Effector memory CD4-positive, alpha-beta T cell (primary cell): ENCODE measurements around the gene MRPS26.
A peak's percentile ranks its signal among the peaks of the same experiment; 100 is the strongest.

Experiments
- DNase-seq, 3 donors: peaks; one replicate each; pipeline ENCODE4 v3.0.0-alpha.2; 2020
- H3K27ac ChIP-seq: 2 replicates; pipeline ENCODE4 v1.7.0; 2013; ENCODE audit warnings: mild to moderate bottlenecking, low read length, moderate library complexity; ENCODE audit not compliant: insufficient read depth, poor library complexity, severe bottlenecking
- H3K27me3 ChIP-seq: replicated peaks from 2 replicates; pipeline ENCODE4 v1.7.0; 2013; ENCODE audit warnings: mild to moderate bottlenecking, low read length; ENCODE audit not compliant: insufficient read depth, control insufficient read depth, poor library complexity, severe bottlenecking
- H3K36me3 ChIP-seq: 2 replicates; pipeline ENCODE4 v1.7.0; 2013; ENCODE audit warnings: mild to moderate bottlenecking, low read length, moderate library complexity; ENCODE audit not compliant: control insufficient read depth, insufficient read depth
- H3K4me1 ChIP-seq: 2 replicates; pipeline ENCODE4 v1.7.0; 2013; ENCODE audit warnings: low read length, mild to moderate bottlenecking; ENCODE audit not compliant: control insufficient read depth, insufficient read depth, poor library complexity, severe bottlenecking
- H3K4me3 ChIP-seq: 2 replicates; pipeline ENCODE4 v1.7.0; 2013; ENCODE audit warnings: low read length, low read depth, mild to moderate bottlenecking; ENCODE audit not compliant: insufficient read depth, poor library complexity, severe bottlenecking
- H3K9me3 ChIP-seq: 2 replicates; pipeline ENCODE4 v1.7.0; 2013; ENCODE audit warnings: mild to moderate bottlenecking, low read length, moderate library complexity; ENCODE audit not compliant: control insufficient read depth

MRPS26 gene

DNA sequence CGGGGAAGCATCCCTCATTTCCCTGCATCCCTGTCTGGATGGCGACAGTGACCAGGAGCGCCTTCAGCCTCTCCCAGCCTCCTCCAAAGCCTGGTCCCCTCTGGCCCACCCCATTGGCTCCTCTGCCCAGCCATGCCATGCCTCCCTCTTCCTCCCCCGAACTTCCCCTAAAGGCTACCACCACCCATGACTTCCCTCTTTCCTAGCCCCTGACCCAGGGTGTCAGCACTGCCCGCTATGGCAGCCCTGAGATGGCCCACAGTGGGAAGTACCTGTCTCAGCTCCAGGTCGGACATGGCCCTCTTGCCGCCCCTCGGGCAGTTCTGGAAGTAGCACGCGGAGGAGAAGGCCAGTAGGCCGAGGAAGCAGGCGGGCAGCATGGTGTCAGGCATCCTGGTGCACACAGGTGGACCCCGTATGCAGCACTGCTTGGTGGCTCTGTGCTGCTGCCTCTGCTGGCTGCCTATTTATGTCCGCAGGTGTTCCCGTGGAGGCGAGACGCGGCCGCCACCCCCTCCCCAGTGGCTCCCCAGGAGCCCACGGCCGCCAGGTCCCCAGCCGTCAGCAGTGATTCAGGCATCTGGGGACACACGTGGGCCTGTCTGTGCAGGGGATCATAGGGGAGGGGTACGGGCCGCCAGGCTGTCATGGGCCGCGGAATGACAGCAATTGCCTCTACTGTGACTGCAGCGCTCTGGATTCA lies 38.6 kb downstream of the MRPS26 start, which contains the start of gene AVP:
Gene AVP (minus strand): TSS at position 442 of the 703 bp plus-strand sequence. CDS start 50 bp downstream, at position 392.
- Histone ChIP-seq H3K9me3 (no peaks in the 10 kb centered on the region), H3K27ac (no peak within 1 kb of the TSS), H3K27me3 (peaks cover 25% of the 10 kb centered on the region), H3K4me3 (peak within 1 kb of the TSS; percentile 42), H3K36me3 (no peaks in the 10 kb centered on the region), H3K4me1 (peaks cover 8% of the 10 kb centered on the region)
- DNase-seq = no peak

GRCh38 chr20:3084986-3085360 lies 39.1 kb downstream of the MRPS26 start:
- Histone ChIP-seq H3K4me1 (peaks cover 8% of the 10 kb centered on the region), H3K27me3 (peaks cover 25% of the 10 kb centered on the region), H3K36me3 (no peaks in the 10 kb centered on the region), H3K4me3 (no peak overlapping the region), H3K9me3 (no peaks in the 10 kb centered on the region), H3K27ac (no peak overlapping the region)
- no peak for DNase-seq

DNA sequence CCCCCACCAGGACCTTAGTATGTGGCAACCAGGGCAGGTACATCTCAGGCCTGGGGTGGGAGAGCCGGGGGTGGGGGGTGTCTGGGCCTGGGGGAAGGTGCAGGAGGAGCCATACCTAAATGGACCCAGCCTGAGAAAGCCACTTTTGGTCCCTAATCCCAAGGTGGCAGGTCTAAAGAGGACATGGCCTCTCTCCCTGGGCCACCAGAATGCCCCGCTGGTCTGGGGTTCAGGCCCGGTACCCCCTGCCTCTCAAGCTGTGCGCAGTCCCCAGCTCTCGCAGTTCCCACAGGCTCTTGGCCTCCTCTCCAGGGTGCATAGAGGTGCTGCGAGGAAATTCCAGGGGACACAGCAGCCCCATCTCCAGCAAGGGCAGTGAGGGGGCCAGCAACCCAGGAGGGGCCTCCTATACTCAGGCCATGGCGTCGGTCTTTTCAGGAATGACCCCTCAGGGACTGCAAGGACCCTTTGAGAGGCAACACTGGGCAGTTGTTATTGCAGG lies 39.8 kb downstream of the MRPS26 start:
- Histone ChIP-seq H3K36me3 (no peaks in the 10 kb centered on the region), H3K4me3 (no peak overlapping the region), H3K4me1 (peaks cover 8% of the 10 kb centered on the region), H3K27ac (no peak overlapping the region), H3K27me3 (peaks cover 25% of the 10 kb centered on the region), H3K9me3 (no peaks in the 10 kb centered on the region)
- DNase-seq = no peak

- peaks cover 6% of the 10 kb centered on the region for H3K4me1 ChIP-seq
Observed at GRCh38 chr20:3088031-3088430, 42.2 kb downstream of the MRPS26 start.

DNA sequence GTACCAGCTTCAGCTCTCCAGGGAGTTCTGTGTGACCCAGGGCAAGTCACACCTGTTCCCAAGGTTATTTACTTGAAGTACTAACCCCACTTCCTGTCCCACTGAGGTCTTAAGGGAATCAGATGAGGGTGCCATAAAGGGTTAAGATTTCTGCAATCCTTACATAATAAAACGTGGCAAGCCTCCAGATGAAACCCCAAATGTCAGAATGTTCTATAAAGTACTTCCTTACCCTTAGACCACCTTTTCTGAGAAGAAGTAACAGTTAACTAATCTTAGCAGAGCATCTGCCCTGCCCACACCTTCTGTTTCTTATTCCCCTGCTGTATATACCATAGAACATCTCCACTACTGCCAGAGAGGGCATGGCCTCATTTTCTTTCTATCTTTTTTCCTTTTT lies 44.7 kb downstream of the MRPS26 start:
- H3K36me3 ChIP-seq = no peaks in the 10 kb centered on the region
- H3K9me3 ChIP-seq = no peaks in the 10 kb centered on the region
- no peak overlapping the region for H3K27ac ChIP-seq
- peaks cover 12% of the 10 kb centered on the region for H3K4me1 ChIP-seq
- H3K4me3 ChIP-seq = no peak overlapping the region
- DNase-seq = no peak
- H3K27me3 ChIP-seq = no peaks in the 10 kb centered on the region

More at GRCh38 chr20:3088031-3088430, 42.2 kb downstream of the MRPS26 start:
- Histone ChIP-seq H3K27ac (no peak overlapping the region), H3K36me3 (no peaks in the 10 kb centered on the region), H3K9me3 (no peaks in the 10 kb centered on the region), H3K27me3 (peaks cover 10% of the 10 kb centered on the region), H3K4me3 (no peak overlapping the region)
- no peak for DNase-seq

- no peak for DNase-seq
Observed at GRCh38 chr20:3092611-3093379, 46.9 kb downstream of the MRPS26 start.

GRCh38 chr20:3093861-3094361 lies 48.1 kb downstream of the MRPS26 start:
- Histone ChIP-seq H3K9me3 (no peaks in the 10 kb centered on the region), H3K27ac (peak overlapping the region; percentile 35), H3K27me3 (no peaks in the 10 kb centered on the region), H3K4me3 (no peak overlapping the region), H3K4me1 (peaks cover 12% of the 10 kb centered on the region), H3K36me3 (no peaks in the 10 kb centered on the region)
- no peak for DNase-seq

More at GRCh38 chr20:3092611-3093379, 46.9 kb downstream of the MRPS26 start:
- Histone ChIP-seq H3K9me3 (no peaks in the 10 kb centered on the region), H3K36me3 (no peaks in the 10 kb centered on the region), H3K27ac (peak overlapping the region; percentile 57), H3K4me3 (peak overlapping the region; percentile 46), H3K27me3 (no peaks in the 10 kb centered on the region), H3K4me1 (peaks cover 12% of the 10 kb centered on the region)

GRCh38 chr20:3094848-3095629 lies 49.2 kb downstream of the MRPS26 start:
- Histone ChIP-seq H3K36me3 (no peaks in the 10 kb centered on the region), H3K9me3 (no peaks in the 10 kb centered on the region), H3K4me3 (no peak overlapping the region), H3K27me3 (no peaks in the 10 kb centered on the region), H3K4me1 (peaks cover 12% of the 10 kb centered on the region), H3K27ac (no peak overlapping the region)
- DNase-seq = no peak
